Esophagus muscularis mucosa (tissue), 4 donors: Measurements from ENCODE around the gene RBM15B. TPM values are rescaled to one million over a fixed set of nuclear protein-coding genes. Genes with fewer than 3 reads are reported as not detected.
"Not testable (repeated sequence)": the region's sequence is repeated elsewhere in the genome, so short reads cannot be mapped to it uniquely, and the experiment has no call there.

Experiments used
- DNase-seq: peaks from one replicate; pipeline ENCODE4 v3.0.0-alpha.2; 2017; ENCODE audit errors: extremely low spot score
- H3K27ac ChIP-seq, 4 donors: fragments of 200-600 bp; sonication (generic); replicated peaks in 1 of 4; 1 replicate in 3 of 4; 2 replicates in 1 of 4; pipeline ENCODE4 v1.5.1; 2016 to 2019; ENCODE audit warnings: mild to moderate bottlenecking in 1 of 4
- H3K27me3 ChIP-seq, 4 donors: fragments of 200-600 bp; sonication (generic); one replicate each; pipeline versions ENCODE4 v1.5.1 to v1.6.0; 2016 to 2019
- H3K36me3 ChIP-seq, 4 donors: fragments of 200-600 bp; sonication (generic); one replicate each; pipeline ENCODE4 v1.5.1; 2016 to 2019
- H3K4me1 ChIP-seq, 4 donors: fragments of 200-600 bp; sonication (generic); one replicate each; pipeline ENCODE4 v1.5.1; 2016 to 2019
- H3K4me3 ChIP-seq, 4 donors: fragments of 200-600 bp; sonication (generic); 1 replicate in 2 of 4; 2 replicates in 2 of 4; pipeline ENCODE4 v1.5.1; 2016 to 2019; ENCODE audit warnings: mild to moderate bottlenecking in 4 of 4, moderate library complexity in 1 of 4
- H3K9me3 ChIP-seq, 4 donors: fragments of 200-600 bp; sonication (generic); 1 replicate in 3 of 4; 2 replicates in 1 of 4; pipeline ENCODE4 v1.5.1; 2016 to 2019
- EP300 ChIP-seq: sonication (generic); formaldehyde crosslinking; IDR thresholded peaks from one replicate; pipeline ENCODE4 v1.6.1; 2017; ENCODE audit warnings: antibody characterized with exemption
- POLR2A ChIP-seq: fragments of 450-650 bp; IDR thresholded peaks from one replicate; pipeline ENCODE4 v1.6.1; 2017; ENCODE audit warnings: antibody characterized with exemption, moderate library complexity, mild to moderate bottlenecking, low read depth
- POLR2AphosphoS5 ChIP-seq, 2 donors: sonication (generic); formaldehyde crosslinking; IDR thresholded peaks; one replicate each; pipeline ENCODE4 v1.6.1; 2017; ENCODE audit warnings: antibody characterized with exemption in 2 of 2
- WGBS: methylation state at CpG from one replicate; pipeline ENCODE4 v1.1.5; 2018; 5-methylcytosine and 5-hydroxymethylcytosine counted together
- intact Hi-C: fragments of 100-400 bp; cut with DNase I; formaldehyde crosslinking; loops from one replicate; pipeline ENCODE4 v1.15.1; 2023
- total RNA-seq, 4 donors: library from RNA; depleted of rRNA; stranded (reverse); fragments of >200 nt; gene quantifications; one replicate each; pipeline versions ENCODE4 v1.1.0 to v1.2.1, GENCODE V29; 2016
- TF ChIP-seq, protein P1 (sequence below), 3 experiments: fragments of 200-600 bp in 2 of 3; fragments of 450-650 bp in 1 of 3; sonication (generic) in 2 of 3; IDR thresholded peaks; one replicate each; pipeline ENCODE4 v1.5.1; 2017 to 2019; ENCODE audit warnings: antibody characterized with exemption in 3 of 3, mild to moderate bottlenecking in 2 of 3, moderate library complexity in 1 of 3

RBM15B gene
- total RNA-seq, 4 donors from 2014 or later = 27.8 to 50.5 (median 42.6) TPM

DNA sequence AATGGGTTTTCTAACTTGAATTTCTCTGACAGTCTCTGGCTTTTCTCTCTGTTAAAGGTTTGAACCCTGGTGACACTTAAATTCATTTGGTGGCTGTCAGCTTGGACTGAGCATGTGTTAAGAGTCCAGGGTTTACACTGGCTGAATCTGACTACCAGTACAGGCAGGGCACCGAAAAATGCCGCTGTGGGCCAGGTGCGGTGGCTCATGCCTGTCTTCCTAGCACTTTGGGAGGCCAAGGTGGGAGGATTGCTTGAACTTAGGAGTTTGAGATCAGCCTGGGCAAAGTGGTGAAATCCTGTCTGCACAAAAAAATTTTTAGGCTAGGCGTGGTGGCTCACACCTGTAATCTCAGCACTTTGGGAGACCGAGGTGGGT, 4.2 kb upstream of the RBM15B start:
- WGBS = 90% methylated on average over 5 of the region's 5 CpGs

DNA sequence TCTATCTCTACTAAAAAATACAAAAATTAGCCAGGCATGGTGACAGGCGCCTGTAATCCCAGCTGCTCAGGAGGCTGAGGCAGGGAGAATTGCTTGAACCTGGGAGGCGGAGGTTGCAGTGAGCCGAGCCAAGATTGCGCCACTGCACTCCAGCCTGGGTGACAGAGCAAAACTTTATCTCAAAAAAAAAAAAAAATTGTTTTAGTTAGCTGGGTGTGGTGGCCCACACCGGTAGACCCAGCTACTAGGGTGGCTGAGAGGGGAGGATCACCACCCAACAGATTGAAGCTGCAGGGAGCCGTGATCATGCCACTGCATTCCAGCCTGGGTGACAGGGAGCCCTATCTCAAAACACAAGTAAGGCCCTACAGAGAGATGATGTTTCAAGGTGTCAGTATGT, 3.8 kb upstream of the RBM15B start:
- H3K36me3 ChIP-seq = peaks cover 11 to 34% (median 24%) of the 10 kb centered on the region in 4 donors
- H3K27ac ChIP-seq = peak overlapping the region in 2 of 4 donors; percentile 0 to 88
- H3K4me1 ChIP-seq = peaks cover 45 to 77% (median 56%) of the 10 kb centered on the region in 4 donors
- H3K27me3 ChIP-seq, H3K4me3 ChIP-seq, DNase-seq, H3K9me3 ChIP-seq: not testable (repeated sequence)
- WGBS = 73% methylated on average over 6 of the region's 6 CpGs
- intact Hi-C loops = loop anchor here (5.0 to 10.0 kb wide), 2 partner anchors 288 to 770 kb away; partner anchors contain the start of genes MAPKAPK3 and TEX264

More for the DNA sequence above, 4.2 kb upstream of the RBM15B start:
- Histone ChIP-seq H3K27me3 (no peaks in the 10 kb centered on the region), H3K27ac (peak overlapping the region; percentile 0 to 97 (median 92)), H3K4me1 (peaks cover 41 to 72% (median 52%) of the 10 kb centered on the region in 4 donors), H3K36me3 (peaks cover 11 to 31% (median 23%) of the 10 kb centered on the region in 4 donors), H3K9me3 (no peaks in the 10 kb centered on the region), H3K4me3 (peak overlapping the region in 1 of 4 donors; percentile 80)
- DNase-seq = no peak
- intact Hi-C loops = loop anchor here (5.0 to 10.0 kb wide), 2 partner anchors 288 to 770 kb away; partner anchors contain the start of genes MAPKAPK3 and TEX264
- TF ChIP-seq EP300 = no peak
- TF ChIP-seq, protein P1, sequence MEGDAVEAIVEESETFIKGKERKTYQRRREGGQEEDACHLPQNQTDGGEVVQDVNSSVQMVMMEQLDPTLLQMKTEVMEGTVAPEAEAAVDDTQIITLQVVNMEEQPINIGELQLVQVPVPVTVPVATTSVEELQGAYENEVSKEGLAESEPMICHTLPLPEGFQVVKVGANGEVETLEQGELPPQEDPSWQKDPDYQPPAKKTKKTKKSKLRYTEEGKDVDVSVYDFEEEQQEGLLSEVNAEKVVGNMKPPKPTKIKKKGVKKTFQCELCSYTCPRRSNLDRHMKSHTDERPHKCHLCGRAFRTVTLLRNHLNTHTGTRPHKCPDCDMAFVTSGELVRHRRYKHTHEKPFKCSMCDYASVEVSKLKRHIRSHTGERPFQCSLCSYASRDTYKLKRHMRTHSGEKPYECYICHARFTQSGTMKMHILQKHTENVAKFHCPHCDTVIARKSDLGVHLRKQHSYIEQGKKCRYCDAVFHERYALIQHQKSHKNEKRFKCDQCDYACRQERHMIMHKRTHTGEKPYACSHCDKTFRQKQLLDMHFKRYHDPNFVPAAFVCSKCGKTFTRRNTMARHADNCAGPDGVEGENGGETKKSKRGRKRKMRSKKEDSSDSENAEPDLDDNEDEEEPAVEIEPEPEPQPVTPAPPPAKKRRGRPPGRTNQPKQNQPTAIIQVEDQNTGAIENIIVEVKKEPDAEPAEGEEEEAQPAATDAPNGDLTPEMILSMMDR (IDR thresholded peaks at IDR 0.05) = no peak
- TF ChIP-seq POLR2A = no peak
- TF ChIP-seq POLR2AphosphoS5 (IDR thresholded peaks at IDR 0.05) = no peak

DNA sequence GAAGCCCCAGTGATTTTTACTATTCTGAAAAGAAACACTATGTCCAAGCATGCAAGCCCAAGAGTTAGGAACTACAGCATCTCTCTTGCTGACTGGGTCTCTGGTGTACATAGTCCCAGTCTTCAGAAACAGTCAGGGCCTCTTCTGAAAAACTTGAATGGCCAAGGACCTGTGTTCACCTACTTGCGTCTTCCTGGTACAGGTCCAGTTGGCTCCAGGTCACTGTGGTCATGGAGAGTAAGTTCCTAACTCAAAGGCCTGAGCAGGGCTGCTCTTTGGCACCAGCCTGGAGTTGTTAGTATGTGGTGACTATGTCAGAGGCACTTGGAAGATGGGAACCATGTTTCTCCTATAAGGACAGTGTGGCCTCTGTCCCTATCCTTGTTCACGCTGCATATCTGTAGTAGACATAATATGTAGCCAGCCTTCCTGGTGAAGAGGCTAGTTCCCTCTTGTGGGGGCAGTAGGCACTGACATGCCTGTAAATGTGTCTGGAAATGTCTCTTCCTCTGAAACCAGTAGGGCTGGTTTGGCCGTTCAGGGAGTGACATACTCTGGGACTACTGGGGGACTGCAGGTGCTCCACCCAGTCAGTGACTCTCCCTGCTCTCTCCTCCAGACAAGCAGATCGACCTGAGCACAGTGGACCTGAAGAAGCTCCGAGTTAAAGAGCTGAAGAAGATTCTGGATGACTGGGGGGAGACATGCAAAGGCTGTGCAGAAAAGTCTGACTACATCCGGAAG, 2.6 kb upstream of the RBM15B start:
- 75% methylated on average over 5 of the region's 6 CpGs for WGBS
- no peaks in the 10 kb centered on the region for H3K9me3 ChIP-seq
- H3K27me3 ChIP-seq = no peaks in the 10 kb centered on the region
- DNase-seq = no peak
- H3K4me3 ChIP-seq = no peak overlapping the region
- H3K36me3 ChIP-seq = peaks cover 20 to 46% (median 35%) of the 10 kb centered on the region in 4 donors
- intact Hi-C loops = loop anchor here (5.0 to 10.0 kb wide), 2 partner anchors 286 to 771 kb away; partner anchors contain the start of genes MAPKAPK3 and TEX264
- H3K4me1 ChIP-seq = peaks cover 57 to 86% (median 67%) of the 10 kb centered on the region in 4 donors
- TF ChIP-seq POLR2AphosphoS5 (IDR thresholded peaks at IDR 0.05) (no peak), POLR2A (no peak), EP300 (no peak)
- TF ChIP-seq, protein P1 (IDR thresholded peaks at IDR 0.05) = no peak
- no peak overlapping the region for H3K27ac ChIP-seq

DNA sequence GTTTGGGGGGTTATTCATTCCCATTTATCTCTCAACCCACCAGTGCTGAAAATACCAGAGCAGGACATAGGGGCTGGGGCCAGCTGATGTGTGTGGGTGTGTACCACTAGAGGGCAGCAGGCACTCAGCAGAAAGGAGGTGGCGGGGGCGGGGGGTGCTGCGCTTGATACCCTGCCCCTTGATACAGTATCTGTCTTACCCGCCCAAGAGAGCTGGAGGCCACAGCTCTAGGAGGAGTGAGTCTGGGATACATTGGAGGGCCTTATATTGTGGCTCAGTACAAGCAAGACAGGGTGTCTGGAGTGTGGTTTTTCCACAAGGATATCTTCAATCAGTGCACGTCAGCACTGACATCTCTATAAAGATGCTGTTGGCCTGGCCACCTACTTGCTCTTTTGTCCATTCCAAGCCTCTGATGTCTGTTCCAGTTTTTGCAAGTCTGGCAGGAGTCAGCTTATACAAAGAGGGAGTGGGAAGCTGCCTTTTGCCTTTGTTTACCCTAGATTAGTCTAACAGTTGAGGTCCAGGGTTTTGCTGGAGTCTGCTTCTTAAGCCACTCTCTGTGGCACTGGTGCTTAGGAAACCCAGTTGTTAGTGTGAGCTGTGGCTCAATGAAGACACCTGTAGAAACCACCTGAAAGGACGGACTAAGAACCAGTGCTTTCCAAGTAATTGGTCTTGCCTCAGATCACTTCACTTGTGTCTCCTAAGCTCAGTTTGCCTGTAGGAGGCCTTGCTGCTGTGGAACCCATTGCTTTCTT, 1.5 kb upstream of the RBM15B start:
- H3K4me3 ChIP-seq = no peak overlapping the region
- TF ChIP-seq, protein P1 (IDR thresholded peaks at IDR 0.05) = peak; percentile 60 to 79 (median 62)
- TF ChIP-seq EP300 = no peak
- H3K27ac ChIP-seq = peak overlapping the region in 3 of 4 donors; percentile 8 to 89 (median 75)
- no peaks in the 10 kb centered on the region for H3K9me3 ChIP-seq
- DNase-seq = no peak
- intact Hi-C loops = loop anchor here (5.0 to 10.0 kb wide), 3 partner anchors 108 to 772 kb away; partner anchors contain the start of genes MAPKAPK3 and TEX264
- H3K36me3 ChIP-seq = peaks cover 32 to 58% (median 46%) of the 10 kb centered on the region in 4 donors
- 66% methylated on average over 4 of the region's 6 CpGs for WGBS
- no peaks in the 10 kb centered on the region for H3K27me3 ChIP-seq
- peaks cover 64 to 86% (median 69%) of the 10 kb centered on the region in 4 donors for H3K4me1 ChIP-seq
